Mucosa of descending colon (tissue), 3 donors: ENCODE measurements around the gene AHSA1. TPM values are rescaled to one million over a fixed set of nuclear protein-coding genes. Genes with fewer than 3 reads are reported as not detected.

Experiments
- ATAC-seq: fragments of 200-7000 bp; cut with Tn5 transposase; one replicate; pipeline ENCODE4 v1.9.1; 2020; ENCODE audit warnings: mild to moderate bottlenecking, moderate library complexity
- DNase-seq, 3 donors: peaks; one replicate each; pipeline ENCODE4 v3.0.0-alpha.2; 2020
- H3K36me3 ChIP-seq: fragments of 200-600 bp; one replicate; pipeline ENCODE4 v1.8.0; 2021; ENCODE audit warnings: low read depth, mild to moderate bottlenecking
- H3K4me1 ChIP-seq: fragments of 200-600 bp; one replicate; pipeline ENCODE4 v1.8.0; 2021; ENCODE audit warnings: low read depth, mild to moderate bottlenecking
- H3K4me3 ChIP-seq: fragments of 200-600 bp; one replicate; pipeline ENCODE4 v1.8.0; 2021; ENCODE audit warnings: mild to moderate bottlenecking
- H3K9me3 ChIP-seq: fragments of 200-600 bp; one replicate; pipeline ENCODE4 v1.8.0; 2021; ENCODE audit warnings: mild to moderate bottlenecking
- intact Hi-C, 2 donors: fragments of 100-400 bp; cut with DNase I in 1 of 2; cut with micrococcal nuclease in 1 of 2; formaldehyde crosslinking; loops; one replicate each; pipeline versions ENCODE4 v1.11.0 to v1.11.1; 2022; cut with DNase I, micrococcal nuclease
- total RNA-seq, 3 donors: library from RNA; stranded (reverse); fragmentation: NEBNext Ultra II Directional in 2 of 3; extraction: Animal tissue kit (Norgen Biotek cat#: 25700) in 2 of 3; gene quantifications; one replicate each; pipeline versions ENCODE4 v1.2.1 to v1.2.4, GENCODE V29; 2021 to 2023
- TF ChIP-seq, protein P1 (sequence below): fragments of 200-600 bp; IDR thresholded peaks from one replicate; pipeline ENCODE4 v1.8.0; 2022; ENCODE audit warnings: antibody characterized with exemption, mild to moderate bottlenecking
- donor health status: DM: no; HTN: no; CAD: no; lungs with moderate emphysema.
- donor health status: DM: no; HTN: no; CAD: no.
- donor health status: DM: no; HTN: yes; CAD: no.

Gene AHSA1
- total RNA-seq, 3 donors from 2014 or later, result 102 to 160 (median 116) TPM

DNA sequence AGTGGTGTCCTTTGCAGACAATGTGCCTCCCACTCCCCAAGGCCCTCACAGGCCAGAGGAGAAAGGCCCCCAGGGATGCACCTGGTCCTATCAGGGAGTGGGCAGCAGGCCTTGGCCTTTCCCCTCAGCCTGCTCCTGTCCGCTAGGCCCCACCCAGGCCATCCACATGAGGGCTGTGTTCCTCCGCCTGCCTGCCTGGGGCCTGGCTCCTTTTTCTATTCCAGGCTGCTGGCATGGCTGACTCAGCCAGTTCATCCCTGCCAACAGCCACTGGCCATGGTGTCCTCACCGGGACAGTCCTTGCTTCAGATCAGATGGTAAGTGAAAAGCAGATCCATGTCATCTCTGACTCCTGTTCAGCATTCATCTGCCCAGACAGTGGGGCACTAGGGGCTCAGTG is 27.4 kb downstream of the AHSA1 start:
- ATAC-seq (no peak), DNase-seq (no peak)
- Histone ChIP-seq H3K4me3 (no peak overlapping the region), H3K36me3 (no peaks in the 10 kb centered on the region), H3K9me3 (no peaks in the 10 kb centered on the region), H3K4me1 (no peaks in the 10 kb centered on the region)
- intact Hi-C loops, result no loop called here
- TF ChIP-seq, protein P1, sequence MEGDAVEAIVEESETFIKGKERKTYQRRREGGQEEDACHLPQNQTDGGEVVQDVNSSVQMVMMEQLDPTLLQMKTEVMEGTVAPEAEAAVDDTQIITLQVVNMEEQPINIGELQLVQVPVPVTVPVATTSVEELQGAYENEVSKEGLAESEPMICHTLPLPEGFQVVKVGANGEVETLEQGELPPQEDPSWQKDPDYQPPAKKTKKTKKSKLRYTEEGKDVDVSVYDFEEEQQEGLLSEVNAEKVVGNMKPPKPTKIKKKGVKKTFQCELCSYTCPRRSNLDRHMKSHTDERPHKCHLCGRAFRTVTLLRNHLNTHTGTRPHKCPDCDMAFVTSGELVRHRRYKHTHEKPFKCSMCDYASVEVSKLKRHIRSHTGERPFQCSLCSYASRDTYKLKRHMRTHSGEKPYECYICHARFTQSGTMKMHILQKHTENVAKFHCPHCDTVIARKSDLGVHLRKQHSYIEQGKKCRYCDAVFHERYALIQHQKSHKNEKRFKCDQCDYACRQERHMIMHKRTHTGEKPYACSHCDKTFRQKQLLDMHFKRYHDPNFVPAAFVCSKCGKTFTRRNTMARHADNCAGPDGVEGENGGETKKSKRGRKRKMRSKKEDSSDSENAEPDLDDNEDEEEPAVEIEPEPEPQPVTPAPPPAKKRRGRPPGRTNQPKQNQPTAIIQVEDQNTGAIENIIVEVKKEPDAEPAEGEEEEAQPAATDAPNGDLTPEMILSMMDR, result no peak

DNA sequence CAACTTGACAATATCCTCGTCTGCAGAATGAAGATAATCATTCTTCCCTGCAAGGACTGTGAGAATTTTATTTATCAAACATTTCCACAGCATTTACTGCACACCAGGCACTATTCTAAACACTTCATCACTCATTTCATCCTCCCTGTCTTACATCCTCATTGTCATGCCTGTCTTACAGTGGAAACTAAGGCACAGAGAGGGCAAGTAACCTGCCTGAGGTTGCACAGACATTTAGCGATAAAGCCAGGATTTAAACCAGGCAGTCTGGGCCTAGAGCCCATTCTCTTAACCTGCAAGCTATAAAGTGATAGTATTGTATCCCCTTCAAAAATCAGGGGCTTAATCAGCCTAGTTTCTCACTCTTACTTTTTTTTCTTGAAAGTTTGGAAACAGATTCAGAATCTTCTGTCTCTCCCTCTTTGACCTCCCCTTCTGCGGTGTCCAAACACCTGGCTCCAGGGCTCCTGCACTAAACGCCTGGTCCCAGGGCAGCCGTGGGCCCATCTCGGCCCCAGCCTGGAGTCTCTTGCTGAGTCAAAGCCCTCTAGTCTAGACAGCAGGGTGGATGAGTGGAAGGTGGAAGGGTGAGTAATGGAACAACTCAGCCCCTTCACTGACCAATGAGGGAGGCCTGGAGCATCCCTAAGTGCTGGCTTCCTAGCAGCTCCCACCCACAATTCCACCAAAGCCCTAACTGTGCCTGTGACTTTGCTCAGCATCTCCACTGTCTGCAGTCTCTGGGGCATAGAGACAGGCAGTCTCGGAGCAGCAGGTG is 28.2 kb downstream of the AHSA1 start:
- ATAC-seq (no peak), DNase-seq (no peak)
- intact Hi-C loops, result no loop called here
- TF ChIP-seq, protein P1, result no peak
- Histone ChIP-seq H3K4me1 (no peaks in the 10 kb centered on the region), H3K36me3 (no peaks in the 10 kb centered on the region), H3K4me3 (no peak overlapping the region), H3K9me3 (no peaks in the 10 kb centered on the region)

DNA sequence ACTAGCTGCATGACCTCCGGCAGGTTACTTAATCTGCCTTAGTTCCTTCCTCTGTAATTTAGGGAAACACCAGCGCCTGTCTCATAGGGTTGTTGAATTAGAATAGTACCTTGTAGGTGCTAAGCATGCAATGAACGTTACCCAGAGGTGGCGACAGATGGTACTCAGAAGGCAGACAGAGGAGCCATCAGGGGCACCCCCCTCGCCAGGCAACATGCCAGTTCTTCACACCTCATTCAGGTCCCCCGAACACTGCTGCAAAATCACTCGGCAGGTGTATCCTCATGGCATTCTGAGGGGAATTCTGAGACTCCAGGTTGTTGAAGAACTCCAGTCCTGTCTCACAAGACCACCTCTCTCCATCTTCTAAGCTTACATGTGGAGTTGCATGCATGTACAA is 30.7 kb downstream of the AHSA1 start:
- intact Hi-C loops, result no loop called here
- Histone ChIP-seq H3K4me3 (no peak overlapping the region), H3K9me3 (no peaks in the 10 kb centered on the region), H3K4me1 (no peaks in the 10 kb centered on the region), H3K36me3 (no peaks in the 10 kb centered on the region)
- DNase-seq, result no peak
- no peak for ATAC-seq
- TF ChIP-seq, protein P1, result no peak

DNA sequence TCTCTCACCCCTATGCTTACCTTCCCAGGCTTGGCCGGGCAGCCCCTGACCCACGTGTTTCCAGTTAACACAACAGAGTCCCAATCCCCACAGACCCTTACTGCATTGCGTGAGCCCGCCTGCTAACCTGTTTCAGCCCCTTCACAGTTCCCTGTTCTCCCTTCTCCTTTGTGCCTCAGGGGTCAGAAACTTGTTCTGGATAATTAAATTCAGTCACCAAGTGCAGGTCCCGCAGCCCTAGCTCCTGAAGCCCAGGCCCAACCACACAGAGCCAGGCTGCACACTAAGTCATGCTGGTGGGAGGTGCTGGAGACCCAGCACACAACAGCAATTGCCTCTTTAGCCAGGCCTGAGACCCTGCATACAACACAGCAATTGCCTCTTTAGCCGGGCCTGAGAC is 31.1 kb downstream of the AHSA1 start:
- TF ChIP-seq, protein P1, result no peak
- no peaks in the 10 kb centered on the region for H3K4me1 ChIP-seq
- no peak for DNase-seq
- no peaks in the 10 kb centered on the region for H3K9me3 ChIP-seq
- intact Hi-C loops, result no loop called here
- no peaks in the 10 kb centered on the region for H3K36me3 ChIP-seq
- no peak overlapping the region for H3K4me3 ChIP-seq
- no peak for ATAC-seq

DNA sequence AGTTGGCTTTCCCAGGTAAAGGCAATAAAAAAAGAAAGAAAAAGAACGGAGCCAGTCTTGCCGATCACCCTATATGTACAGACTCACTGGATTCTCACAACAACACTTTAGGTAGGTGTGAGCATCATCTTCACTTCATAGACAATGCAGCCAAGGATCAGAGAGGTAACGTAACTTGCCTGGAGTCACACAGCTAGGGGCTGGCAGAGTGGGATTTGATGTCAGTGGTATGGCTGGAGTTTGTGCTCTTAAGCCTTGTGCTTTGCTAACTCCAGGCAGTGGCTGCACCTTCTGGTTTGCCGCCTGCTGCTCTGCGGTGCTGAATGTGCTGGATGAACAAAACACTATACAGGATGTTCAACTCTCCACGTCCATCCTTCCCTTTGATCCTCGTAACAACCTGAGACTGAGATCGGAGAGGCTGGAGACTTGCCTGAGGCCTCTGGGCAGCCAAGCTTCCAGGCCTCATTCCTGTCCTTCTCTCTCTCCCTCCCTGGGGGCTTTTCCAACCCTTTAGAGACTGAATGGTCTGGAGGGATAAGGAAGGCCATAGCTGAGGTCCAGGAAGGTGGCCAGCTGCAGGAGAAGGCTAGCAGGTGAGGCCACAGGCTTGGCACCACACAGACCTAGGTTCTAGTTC is 32.6 kb downstream of the AHSA1 start:
- intact Hi-C loops, result no loop called here
- TF ChIP-seq, protein P1, result no peak
- H3K36me3 ChIP-seq, result no peaks in the 10 kb centered on the region
- ATAC-seq, result no peak
- H3K4me3 ChIP-seq, result no peak overlapping the region
- H3K4me1 ChIP-seq, result no peaks in the 10 kb centered on the region
- no peaks in the 10 kb centered on the region for H3K9me3 ChIP-seq
- no peak for DNase-seq
